SK-N-SH treated with all-trans-retinoic acid at 6 μM for 48 hours (cell line): ENCODE data around the gene RASGRF2.

Source experiments
- ATAC-seq: fragments of 200-7000 bp; cut with Tn5 transposase; 3 replicates; pipeline ENCODE4 v1.9.1; 2020; ENCODE audit warnings: mild to moderate bottlenecking, moderate library complexity
- ARNTL ChIP-seq: fragments of 450-650 bp; formaldehyde crosslinking; IDR thresholded peaks from 2 replicates; pipeline ENCODE4 v1.5.0; 2020; ENCODE audit warnings: low read depth, mild to moderate bottlenecking, moderate library complexity, borderline replicate concordance
- BACH2 ChIP-seq: fragments of 250-450 bp; sonication (Bioruptor Pico); IDR thresholded peaks from 2 replicates; pipeline ENCODE4 v1.9.0; 2021; ENCODE audit warnings: mild to moderate bottlenecking, borderline replicate concordance
- CREB5 ChIP-seq: fragments of 250-450 bp; sonication (Bioruptor Pico); IDR thresholded peaks from 2 replicates; pipeline ENCODE4 v1.5.1; 2020; ENCODE audit warnings: low read depth, mild to moderate bottlenecking, moderate library complexity
- CSDC2 ChIP-seq: fragments of 250-450 bp; sonication (Bioruptor Pico); IDR thresholded peaks from 2 replicates; pipeline ENCODE4 v1.5.0; 2020; ENCODE audit warnings: mild to moderate bottlenecking, moderate library complexity
- CSRNP3 ChIP-seq: fragments of 250-450 bp; sonication (Bioruptor Pico); IDR thresholded peaks from 2 replicates; pipeline ENCODE4 v1.5.1; 2021; ENCODE audit warnings: mild to moderate bottlenecking, moderate library complexity
- ESRRG ChIP-seq: fragments of 250-450 bp; sonication (Bioruptor Pico); IDR thresholded peaks from 2 replicates; pipeline ENCODE4 v1.6.1; 2021; ENCODE audit warnings: mild to moderate bottlenecking
- GLIS3 ChIP-seq: fragments of 250-450 bp; sonication (Bioruptor Pico); IDR thresholded peaks from 2 replicates; pipeline ENCODE4 v1.5.0; 2020; ENCODE audit warnings: mild to moderate bottlenecking, moderate library complexity
- OSR1 ChIP-seq: fragments of 250-450 bp; sonication (Bioruptor Pico); IDR thresholded peaks from 2 replicates; pipeline ENCODE4 v1.8.0; 2022; ENCODE audit warnings: moderate library complexity, mild to moderate bottlenecking, inconsistent platforms
- PPARA ChIP-seq: fragments of 250-450 bp; sonication (Bioruptor Pico); IDR thresholded peaks from 2 replicates; pipeline ENCODE4 v1.5.0; 2020; ENCODE audit warnings: mild to moderate bottlenecking, borderline replicate concordance
- RARB ChIP-seq: fragments of 250-450 bp; sonication (Bioruptor Pico); IDR thresholded peaks from 2 replicates; pipeline ENCODE4 v1.8.0; 2021; ENCODE audit warnings: mild to moderate bottlenecking, moderate library complexity
- SNAI2 ChIP-seq: fragments of 250-450 bp; sonication (Bioruptor Pico); IDR thresholded peaks from 2 replicates; pipeline ENCODE4 v1.5.0; 2020; ENCODE audit warnings: mild to moderate bottlenecking, moderate library complexity
- TOX ChIP-seq: fragments of 250-450 bp; sonication (Bioruptor Pico); IDR thresholded peaks from 2 replicates; pipeline ENCODE4 v1.8.0; 2021; ENCODE audit warnings: mild to moderate bottlenecking, moderate library complexity, borderline replicate concordance
- ZC3H10 ChIP-seq: fragments of 250-450 bp; sonication (Bioruptor Pico); IDR thresholded peaks from 2 replicates; pipeline ENCODE4 v1.5.1; 2021; ENCODE audit warnings: mild to moderate bottlenecking, moderate library complexity
- ZFP3 ChIP-seq: fragments of 250-450 bp; sonication (Bioruptor Pico); IDR thresholded peaks from 2 replicates; pipeline ENCODE4 v1.5.0; 2020; ENCODE audit warnings: mild to moderate bottlenecking, moderate library complexity
- ZFP30 ChIP-seq: fragments of 450-650 bp; formaldehyde crosslinking; IDR thresholded peaks from 2 replicates; pipeline ENCODE4 v1.5.0; 2022; ENCODE audit warnings: mild to moderate bottlenecking, moderate library complexity
- ZNF565 ChIP-seq: fragments of 450-650 bp; formaldehyde crosslinking; conservative IDR thresholded peaks from 2 replicates; pipeline ENCODE4 v1.5.0; 2020; ENCODE audit warnings: low read depth, mild to moderate bottlenecking, moderate library complexity
- ZNF70 ChIP-seq: fragments of 450-650 bp; formaldehyde crosslinking; IDR thresholded peaks from 2 replicates; pipeline ENCODE4 v1.5.0; 2020; ENCODE audit warnings: mild to moderate bottlenecking, moderate library complexity
- ZNF8 ChIP-seq: fragments of 450-650 bp; formaldehyde crosslinking; IDR thresholded peaks from 2 replicates; pipeline ENCODE4 v1.5.0; 2020; ENCODE audit warnings: mild to moderate bottlenecking, moderate library complexity
- TF ChIP-seq, protein P1 (sequence below): fragments of 250-450 bp; sonication (Bioruptor Pico); IDR thresholded peaks from 2 replicates; pipeline ENCODE4 v1.8.0; 2020; ENCODE audit warnings: mild to moderate bottlenecking, moderate library complexity, borderline replicate concordance
- TF ChIP-seq, protein P2 (sequence below): fragments of 250-450 bp; sonication (Bioruptor Pico); IDR thresholded peaks from 2 replicates; pipeline ENCODE4 v1.8.0; 2021; ENCODE audit warnings: low read depth, mild to moderate bottlenecking, moderate library complexity, borderline replicate concordance
- TF ChIP-seq, protein P3 (sequence below): fragments of 250-450 bp; sonication (Bioruptor Pico); IDR thresholded peaks from 2 replicates; pipeline ENCODE4 v1.5.0; 2020; ENCODE audit warnings: mild to moderate bottlenecking, moderate library complexity

The RASGRF2 gene

GRCh38 chr5:81132381-81132780 lies 172.2 kb downstream of the RASGRF2 start (continued):
- TF ChIP-seq ZNF8 (CRISPR knock-in tag) (no peak), SNAI2 (CRISPR knock-in tag) (no peak), GLIS3 (CRISPR knock-in tag) (no peak), ZC3H10 (no peak)

- ATAC-seq: no peak
- TF ChIP-seq OSR1 (CRISPR knock-in tag) (no peak), RARB (CRISPR knock-in tag) (no peak), ZNF8 (CRISPR knock-in tag) (no peak), BACH2 (CRISPR knock-in tag) (no peak), CSRNP3 (CRISPR knock-in tag) (no peak), CSDC2 (CRISPR knock-in tag) (no peak), ZNF70 (CRISPR knock-in tag) (no peak), SNAI2 (CRISPR knock-in tag) (no peak), ZNF565 (CRISPR knock-in tag) (no peak), ZC3H10 (no peak), PPARA (CRISPR knock-in tag) (no peak), TOX (CRISPR knock-in tag) (no peak), CREB5 (CRISPR knock-in tag) (no peak), ZFP30 (no peak), ESRRG (CRISPR knock-in tag) (no peak)
- TF ChIP-seq, protein P1, sequence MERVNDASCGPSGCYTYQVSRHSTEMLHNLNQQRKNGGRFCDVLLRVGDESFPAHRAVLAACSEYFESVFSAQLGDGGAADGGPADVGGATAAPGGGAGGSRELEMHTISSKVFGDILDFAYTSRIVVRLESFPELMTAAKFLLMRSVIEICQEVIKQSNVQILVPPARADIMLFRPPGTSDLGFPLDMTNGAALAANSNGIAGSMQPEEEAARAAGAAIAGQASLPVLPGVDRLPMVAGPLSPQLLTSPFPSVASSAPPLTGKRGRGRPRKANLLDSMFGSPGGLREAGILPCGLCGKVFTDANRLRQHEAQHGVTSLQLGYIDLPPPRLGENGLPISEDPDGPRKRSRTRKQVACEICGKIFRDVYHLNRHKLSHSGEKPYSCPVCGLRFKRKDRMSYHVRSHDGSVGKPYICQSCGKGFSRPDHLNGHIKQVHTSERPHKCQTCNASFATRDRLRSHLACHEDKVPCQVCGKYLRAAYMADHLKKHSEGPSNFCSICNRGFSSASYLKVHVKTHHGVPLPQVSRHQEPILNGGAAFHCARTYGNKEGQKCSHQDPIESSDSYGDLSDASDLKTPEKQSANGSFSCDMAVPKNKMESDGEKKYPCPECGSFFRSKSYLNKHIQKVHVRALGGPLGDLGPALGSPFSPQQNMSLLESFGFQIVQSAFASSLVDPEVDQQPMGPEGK: no peak
These were observed 173.9 kb downstream of the RASGRF2 start for GRCh38 chr5:81134066-81134465.

DNA sequence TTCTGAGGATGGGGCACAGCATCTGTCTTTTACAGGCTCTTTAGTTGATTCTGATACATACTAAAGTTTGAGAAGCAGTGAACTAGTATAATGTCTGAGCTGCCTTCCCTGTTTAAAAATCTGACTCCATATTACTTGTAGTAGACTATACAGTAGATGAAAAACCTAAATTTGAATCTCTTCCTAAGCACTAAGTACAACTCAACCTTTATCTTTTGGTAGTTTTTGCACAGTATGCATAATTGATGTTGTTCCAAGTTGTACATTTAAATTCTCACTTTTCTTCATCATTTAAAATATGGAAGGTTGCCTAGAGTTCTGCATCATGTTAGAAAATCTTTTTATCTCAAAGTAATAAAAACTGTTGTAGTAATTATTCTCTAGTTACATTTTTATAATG lies 174.4 kb downstream of the RASGRF2 start:
- TF ChIP-seq ZNF70 (CRISPR knock-in tag) (no peak), ARNTL (CRISPR knock-in tag) (no peak), TOX (CRISPR knock-in tag) (no peak), BACH2 (CRISPR knock-in tag) (no peak), ZNF565 (CRISPR knock-in tag) (no peak), PPARA (CRISPR knock-in tag) (no peak), CSRNP3 (CRISPR knock-in tag) (no peak), OSR1 (CRISPR knock-in tag) (no peak), ZFP30 (no peak), SNAI2 (CRISPR knock-in tag) (no peak), ZC3H10 (no peak), ZFP3 (no peak), GLIS3 (CRISPR knock-in tag) (no peak), ESRRG (CRISPR knock-in tag) (no peak), RARB (CRISPR knock-in tag) (no peak)
- TF ChIP-seq, protein P1: no peak
- TF ChIP-seq, protein P2, sequence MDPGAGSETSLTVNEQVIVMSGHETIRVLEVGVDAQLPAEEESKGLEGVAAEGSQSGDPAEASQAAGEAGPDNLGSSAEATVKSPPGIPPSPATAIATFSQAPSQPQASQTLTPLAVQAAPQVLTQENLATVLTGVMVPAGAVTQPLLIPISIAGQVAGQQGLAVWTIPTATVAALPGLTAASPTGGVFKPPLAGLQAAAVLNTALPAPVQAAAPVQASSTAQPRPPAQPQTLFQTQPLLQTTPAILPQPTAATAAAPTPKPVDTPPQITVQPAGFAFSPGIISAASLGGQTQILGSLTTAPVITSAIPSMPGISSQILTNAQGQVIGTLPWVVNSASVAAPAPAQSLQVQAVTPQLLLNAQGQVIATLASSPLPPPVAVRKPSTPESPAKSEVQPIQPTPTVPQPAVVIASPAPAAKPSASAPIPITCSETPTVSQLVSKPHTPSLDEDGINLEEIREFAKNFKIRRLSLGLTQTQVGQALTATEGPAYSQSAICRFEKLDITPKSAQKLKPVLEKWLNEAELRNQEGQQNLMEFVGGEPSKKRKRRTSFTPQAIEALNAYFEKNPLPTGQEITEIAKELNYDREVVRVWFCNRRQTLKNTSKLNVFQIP (CRISPR knock-in tag): no peak
- TF ChIP-seq, protein P3, sequence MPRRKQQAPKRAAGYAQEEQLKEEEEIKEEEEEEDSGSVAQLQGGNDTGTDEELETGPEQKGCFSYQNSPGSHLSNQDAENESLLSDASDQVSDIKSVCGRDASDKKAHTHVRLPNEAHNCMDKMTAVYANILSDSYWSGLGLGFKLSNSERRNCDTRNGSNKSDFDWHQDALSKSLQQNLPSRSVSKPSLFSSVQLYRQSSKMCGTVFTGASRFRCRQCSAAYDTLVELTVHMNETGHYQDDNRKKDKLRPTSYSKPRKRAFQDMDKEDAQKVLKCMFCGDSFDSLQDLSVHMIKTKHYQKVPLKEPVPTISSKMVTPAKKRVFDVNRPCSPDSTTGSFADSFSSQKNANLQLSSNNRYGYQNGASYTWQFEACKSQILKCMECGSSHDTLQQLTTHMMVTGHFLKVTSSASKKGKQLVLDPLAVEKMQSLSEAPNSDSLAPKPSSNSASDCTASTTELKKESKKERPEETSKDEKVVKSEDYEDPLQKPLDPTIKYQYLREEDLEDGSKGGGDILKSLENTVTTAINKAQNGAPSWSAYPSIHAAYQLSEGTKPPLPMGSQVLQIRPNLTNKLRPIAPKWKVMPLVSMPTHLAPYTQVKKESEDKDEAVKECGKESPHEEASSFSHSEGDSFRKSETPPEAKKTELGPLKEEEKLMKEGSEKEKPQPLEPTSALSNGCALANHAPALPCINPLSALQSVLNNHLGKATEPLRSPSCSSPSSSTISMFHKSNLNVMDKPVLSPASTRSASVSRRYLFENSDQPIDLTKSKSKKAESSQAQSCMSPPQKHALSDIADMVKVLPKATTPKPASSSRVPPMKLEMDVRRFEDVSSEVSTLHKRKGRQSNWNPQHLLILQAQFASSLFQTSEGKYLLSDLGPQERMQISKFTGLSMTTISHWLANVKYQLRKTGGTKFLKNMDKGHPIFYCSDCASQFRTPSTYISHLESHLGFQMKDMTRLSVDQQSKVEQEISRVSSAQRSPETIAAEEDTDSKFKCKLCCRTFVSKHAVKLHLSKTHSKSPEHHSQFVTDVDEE: no peak
- ATAC-seq: no peak
